HEK293 (cell line): Measurements from ENCODE around the gene ACOT9.
A peak's percentile ranks its signal among the peaks of the same experiment; 100 is the strongest.

Source experiments
- CTCF ChIA-PET: fragments of 350-600 bp; formaldehyde crosslinking; extraction: SDS; loops from one replicate; lab custom pipeline; 2021; ENCODE audit warnings: antibody characterized with exemption; lab: Yijun Ruan, JAX
- POLR2A ChIA-PET: fragments of 300-600 bp; formaldehyde crosslinking; extraction: SDS; loops from one replicate; lab custom pipeline; 2020; ENCODE audit warnings: antibody characterized with exemption, inconsistent platforms; lab: Yijun Ruan, JAX
- H3K27ac ChIP-seq: fragments of 200-500 bp; sonication (Bioruptor generic); 2 replicates; pipeline ENCODE4 v1.5.1; 2014; ENCODE audit warnings: low read depth, low read length, control low read depth, inconsistent platforms; ENCODE audit errors: extremely low read depth
- H3K36me3 ChIP-seq, 2 experiments: fragments of 200-500 bp in 1 of 2; sonication (Bioruptor generic) in 1 of 2; 1 replicate in 1 of 2; 2 replicates in 1 of 2; pipeline ENCODE4 v1.5.1; 2014 to 2017; ENCODE audit warnings: inconsistent platforms in 2 of 2, low read length in 2 of 2; ENCODE audit not compliant: control insufficient read depth in 2 of 2, insufficient read depth in 1 of 2
- H3K4me1 ChIP-seq: fragments of 200-500 bp; sonication (Bioruptor generic); 2 replicates; pipeline ENCODE4 v1.5.1; 2014; ENCODE audit warnings: mild to moderate bottlenecking, low read length, inconsistent platforms; ENCODE audit not compliant: control insufficient read depth, insufficient read depth
- H3K4me3 ChIP-seq: 2 replicates; pipeline ENCODE4 v1.5.1; 2011; ENCODE audit warnings: low read depth, mild to moderate bottlenecking, control low read depth, low read length, moderate library complexity
- H3K9me3 ChIP-seq: fragments of 200-500 bp; sonication (Bioruptor generic); 2 replicates; pipeline ENCODE4 v1.5.1; 2014; ENCODE audit warnings: low read depth, low read length, inconsistent platforms; ENCODE audit not compliant: control insufficient read depth, insufficient read depth
- BCL11A ChIP-seq: fragments of 450-650 bp; formaldehyde crosslinking; IDR thresholded peaks from 2 replicates; pipeline ENCODE4 v1.5.1; 2016; ENCODE audit warnings: low read depth, missing biosample characterization, missing genetic modification characterization
- BCL11B ChIP-seq: fragments of 450-650 bp; formaldehyde crosslinking; IDR thresholded peaks from 2 replicates; pipeline ENCODE4 v1.5.1; 2016; ENCODE audit warnings: low read depth, missing biosample characterization, missing genetic modification characterization
- INSM2 ChIP-seq: fragments of 450-650 bp; formaldehyde crosslinking; IDR thresholded peaks from 2 replicates; pipeline ENCODE4 v1.5.1; 2016; ENCODE audit warnings: missing biosample characterization, missing genetic modification characterization
- PATZ1 ChIP-seq: fragments of 450-650 bp; formaldehyde crosslinking; IDR thresholded peaks from 2 replicates; pipeline ENCODE4 v1.5.1; 2016; ENCODE audit warnings: missing biosample characterization, missing genetic modification characterization
- TRIM28 ChIP-seq: IDR thresholded peaks from 2 replicates; pipeline ENCODE4 v1.6.1; 2011; ENCODE audit warnings: low read length, control low read depth, borderline replicate concordance
- ZEB2 ChIP-seq: fragments of 450-650 bp; formaldehyde crosslinking; IDR thresholded peaks from 2 replicates; pipeline ENCODE4 v1.5.1; 2016; ENCODE audit warnings: missing biosample characterization, missing genetic modification characterization
- ZNF214 ChIP-seq: fragments of 450-650 bp; formaldehyde crosslinking; IDR thresholded peaks from 2 replicates; pipeline ENCODE4 v1.5.1; 2017; ENCODE audit warnings: missing biosample characterization, mild to moderate bottlenecking, missing genetic modification characterization, borderline replicate concordance
- ZNF600 ChIP-seq: fragments of 450-650 bp; formaldehyde crosslinking; IDR thresholded peaks from 2 replicates; pipeline ENCODE4 v1.5.1; 2016; ENCODE audit warnings: missing biosample characterization, missing genetic modification characterization
- ZNF629 ChIP-seq: fragments of 450-650 bp; formaldehyde crosslinking; IDR thresholded peaks from 2 replicates; pipeline ENCODE4 v1.5.1; 2017; ENCODE audit warnings: missing biosample characterization, missing genetic modification characterization
- ZSCAN18 ChIP-seq: fragments of 450-650 bp; formaldehyde crosslinking; IDR thresholded peaks from 2 replicates; pipeline ENCODE4 v1.5.1; 2016; ENCODE audit warnings: missing biosample characterization, missing genetic modification characterization
- TF ChIP-seq, protein P1 (sequence below): fragments of 450-650 bp; formaldehyde crosslinking; IDR thresholded peaks from 2 replicates; pipeline ENCODE4 v1.5.1; 2017; ENCODE audit warnings: missing biosample characterization, missing genetic modification characterization
- TF ChIP-seq, protein P2 (sequence below): fragments of 450-650 bp; formaldehyde crosslinking; IDR thresholded peaks from 2 replicates; pipeline ENCODE4 v1.5.1; 2016; ENCODE audit warnings: missing biosample characterization, missing genetic modification characterization
- TF ChIP-seq, protein P3 (sequence below): fragments of 450-650 bp; formaldehyde crosslinking; IDR thresholded peaks from 2 replicates; pipeline ENCODE4 v1.5.1; 2016; ENCODE audit warnings: missing biosample characterization, missing genetic modification characterization
- TF ChIP-seq, protein P4 (sequence below): fragments of 450-650 bp; formaldehyde crosslinking; IDR thresholded peaks from 2 replicates; pipeline ENCODE4 v1.5.1; 2017; ENCODE audit warnings: missing biosample characterization, missing genetic modification characterization

The ACOT9 gene

DNA sequence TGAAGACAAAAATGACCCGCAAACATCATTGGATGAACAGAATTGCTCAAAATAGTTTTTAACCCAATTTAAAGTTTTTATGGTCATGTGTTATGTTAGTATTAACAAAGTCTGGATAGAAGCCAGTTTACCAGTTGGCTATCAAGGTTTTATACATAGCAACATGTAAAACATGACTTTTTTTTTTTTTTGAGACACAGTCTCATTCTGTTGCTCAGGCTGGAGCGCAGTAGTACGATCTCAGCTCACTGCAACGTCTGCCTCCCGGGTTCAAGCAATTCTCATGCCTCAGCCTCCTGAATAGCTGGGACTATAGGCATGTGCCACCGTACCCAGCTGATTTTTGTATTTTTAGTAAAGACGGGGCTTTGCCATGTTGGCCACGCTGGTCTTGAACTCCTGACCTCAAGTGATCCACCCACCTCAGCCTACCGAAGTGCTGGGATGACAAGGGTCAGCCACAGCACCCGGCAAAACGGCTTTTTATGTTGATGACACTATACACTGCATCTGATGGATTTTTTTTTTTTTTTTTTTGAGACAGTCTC is 43.3 kb upstream of the ACOT9 start:
- POLR2A ChIA-PET = interaction anchor here (0.6 to 1.2 kb wide), 2 partner anchors 265 to 269 kb away, joined by 3 to 4 read pairs; partner anchors contain the start of gene EIF2S3
- Histone ChIP-seq H3K9me3 (no peaks in the 10 kb centered on the region), H3K4me1 (peaks cover 5% of the 10 kb centered on the region; the same call in 1 of the 2 replicates), H3K27ac (no peak overlapping the region), H3K4me3 (no peak overlapping the region), H3K36me3 (peaks cover 0 to 25% of the 10 kb centered on the region in 2 experiments; a peak in 1 of 3 replicates)
- TF ChIP-seq BCL11A (tag by site-specific recombination) = peak; percentile 89; the same call in 1 of the 2 replicates
- TF ChIP-seq INSM2 (tag by site-specific recombination) = peak; percentile 75; the same call in 1 of the 2 replicates
- peak; percentile 59 for TF ChIP-seq ZNF600 (tag by site-specific recombination)
- 0 out of 2 replicates have a peak, but pooled peaks have one; percentile 58 for TF ChIP-seq ZNF629
- TF ChIP-seq, protein P1, sequence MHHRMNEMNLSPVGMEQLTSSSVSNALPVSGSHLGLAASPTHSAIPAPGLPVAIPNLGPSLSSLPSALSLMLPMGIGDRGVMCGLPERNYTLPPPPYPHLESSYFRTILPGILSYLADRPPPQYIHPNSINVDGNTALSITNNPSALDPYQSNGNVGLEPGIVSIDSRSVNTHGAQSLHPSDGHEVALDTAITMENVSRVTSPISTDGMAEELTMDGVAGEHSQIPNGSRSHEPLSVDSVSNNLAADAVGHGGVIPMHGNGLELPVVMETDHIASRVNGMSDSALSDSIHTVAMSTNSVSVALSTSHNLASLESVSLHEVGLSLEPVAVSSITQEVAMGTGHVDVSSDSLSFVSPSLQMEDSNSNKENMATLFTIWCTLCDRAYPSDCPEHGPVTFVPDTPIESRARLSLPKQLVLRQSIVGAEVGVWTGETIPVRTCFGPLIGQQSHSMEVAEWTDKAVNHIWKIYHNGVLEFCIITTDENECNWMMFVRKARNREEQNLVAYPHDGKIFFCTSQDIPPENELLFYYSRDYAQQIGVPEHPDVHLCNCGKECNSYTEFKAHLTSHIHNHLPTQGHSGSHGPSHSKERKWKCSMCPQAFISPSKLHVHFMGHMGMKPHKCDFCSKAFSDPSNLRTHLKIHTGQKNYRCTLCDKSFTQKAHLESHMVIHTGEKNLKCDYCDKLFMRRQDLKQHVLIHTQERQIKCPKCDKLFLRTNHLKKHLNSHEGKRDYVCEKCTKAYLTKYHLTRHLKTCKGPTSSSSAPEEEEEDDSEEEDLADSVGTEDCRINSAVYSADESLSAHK (tag by site-specific recombination) = peak; percentile 40; the same call in 1 of the 2 replicates
- TF ChIP-seq, protein P2, sequence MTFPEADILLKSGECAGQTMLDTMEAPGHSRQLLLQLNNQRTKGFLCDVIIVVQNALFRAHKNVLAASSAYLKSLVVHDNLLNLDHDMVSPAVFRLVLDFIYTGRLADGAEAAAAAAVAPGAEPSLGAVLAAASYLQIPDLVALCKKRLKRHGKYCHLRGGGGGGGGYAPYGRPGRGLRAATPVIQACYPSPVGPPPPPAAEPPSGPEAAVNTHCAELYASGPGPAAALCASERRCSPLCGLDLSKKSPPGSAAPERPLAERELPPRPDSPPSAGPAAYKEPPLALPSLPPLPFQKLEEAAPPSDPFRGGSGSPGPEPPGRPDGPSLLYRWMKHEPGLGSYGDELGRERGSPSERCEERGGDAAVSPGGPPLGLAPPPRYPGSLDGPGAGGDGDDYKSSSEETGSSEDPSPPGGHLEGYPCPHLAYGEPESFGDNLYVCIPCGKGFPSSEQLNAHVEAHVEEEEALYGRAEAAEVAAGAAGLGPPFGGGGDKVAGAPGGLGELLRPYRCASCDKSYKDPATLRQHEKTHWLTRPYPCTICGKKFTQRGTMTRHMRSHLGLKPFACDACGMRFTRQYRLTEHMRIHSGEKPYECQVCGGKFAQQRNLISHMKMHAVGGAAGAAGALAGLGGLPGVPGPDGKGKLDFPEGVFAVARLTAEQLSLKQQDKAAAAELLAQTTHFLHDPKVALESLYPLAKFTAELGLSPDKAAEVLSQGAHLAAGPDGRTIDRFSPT (tag by site-specific recombination) = peak; percentile 79
- TF ChIP-seq BCL11B (tag by site-specific recombination) = peak; percentile 27; the same call in 1 of the 2 replicates
- no peak for TF ChIP-seq ZSCAN18 (tag by site-specific recombination)
- TF ChIP-seq PATZ1 (tag by site-specific recombination) = 0 out of 2 replicates have a peak, but pooled peaks have one; percentile 34
- no peak for TF ChIP-seq ZNF214
- TF ChIP-seq, protein P3, sequence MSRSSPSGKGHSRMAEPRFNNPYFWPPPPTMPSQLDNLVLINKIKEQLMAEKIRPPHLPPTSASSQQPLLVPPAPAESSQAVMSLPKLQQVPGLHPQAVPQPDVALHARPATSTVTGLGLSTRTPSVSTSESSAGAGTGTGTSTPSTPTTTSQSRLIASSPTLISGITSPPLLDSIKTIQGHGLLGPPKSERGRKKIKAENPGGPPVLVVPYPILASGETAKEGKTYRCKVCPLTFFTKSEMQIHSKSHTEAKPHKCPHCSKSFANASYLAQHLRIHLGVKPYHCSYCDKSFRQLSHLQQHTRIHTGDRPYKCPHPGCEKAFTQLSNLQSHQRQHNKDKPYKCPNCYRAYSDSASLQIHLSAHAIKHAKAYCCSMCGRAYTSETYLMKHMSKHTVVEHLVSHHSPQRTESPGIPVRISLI = peak; percentile 84
- TF ChIP-seq, protein P4, sequence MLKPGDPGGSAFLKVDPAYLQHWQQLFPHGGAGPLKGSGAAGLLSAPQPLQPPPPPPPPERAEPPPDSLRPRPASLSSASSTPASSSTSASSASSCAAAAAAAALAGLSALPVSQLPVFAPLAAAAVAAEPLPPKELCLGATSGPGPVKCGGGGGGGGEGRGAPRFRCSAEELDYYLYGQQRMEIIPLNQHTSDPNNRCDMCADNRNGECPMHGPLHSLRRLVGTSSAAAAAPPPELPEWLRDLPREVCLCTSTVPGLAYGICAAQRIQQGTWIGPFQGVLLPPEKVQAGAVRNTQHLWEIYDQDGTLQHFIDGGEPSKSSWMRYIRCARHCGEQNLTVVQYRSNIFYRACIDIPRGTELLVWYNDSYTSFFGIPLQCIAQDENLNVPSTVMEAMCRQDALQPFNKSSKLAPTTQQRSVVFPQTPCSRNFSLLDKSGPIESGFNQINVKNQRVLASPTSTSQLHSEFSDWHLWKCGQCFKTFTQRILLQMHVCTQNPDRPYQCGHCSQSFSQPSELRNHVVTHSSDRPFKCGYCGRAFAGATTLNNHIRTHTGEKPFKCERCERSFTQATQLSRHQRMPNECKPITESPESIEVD (tag by site-specific recombination) = peak; percentile 68; the same call in 1 of the 2 replicates
- 0 out of 2 replicates have a peak, but pooled peaks have one; percentile 17 for TF ChIP-seq ZEB2 (tag by site-specific recombination)
- TF ChIP-seq TRIM28 = no peak
- CTCF ChIA-PET = interaction anchor here (0.7 to 1.0 kb wide), 2 partner anchors 104 to 170 kb away, joined by 3 to 5 read pairs; no protein-coding TSS in a partner anchor
